ENCODE results near the gene GJA10.

Gene GJA10

GRCh38 chr6:89938014-89938413, 43.7 kb downstream of the GJA10 start:
- TF ChIP-seq, protein P1, sequence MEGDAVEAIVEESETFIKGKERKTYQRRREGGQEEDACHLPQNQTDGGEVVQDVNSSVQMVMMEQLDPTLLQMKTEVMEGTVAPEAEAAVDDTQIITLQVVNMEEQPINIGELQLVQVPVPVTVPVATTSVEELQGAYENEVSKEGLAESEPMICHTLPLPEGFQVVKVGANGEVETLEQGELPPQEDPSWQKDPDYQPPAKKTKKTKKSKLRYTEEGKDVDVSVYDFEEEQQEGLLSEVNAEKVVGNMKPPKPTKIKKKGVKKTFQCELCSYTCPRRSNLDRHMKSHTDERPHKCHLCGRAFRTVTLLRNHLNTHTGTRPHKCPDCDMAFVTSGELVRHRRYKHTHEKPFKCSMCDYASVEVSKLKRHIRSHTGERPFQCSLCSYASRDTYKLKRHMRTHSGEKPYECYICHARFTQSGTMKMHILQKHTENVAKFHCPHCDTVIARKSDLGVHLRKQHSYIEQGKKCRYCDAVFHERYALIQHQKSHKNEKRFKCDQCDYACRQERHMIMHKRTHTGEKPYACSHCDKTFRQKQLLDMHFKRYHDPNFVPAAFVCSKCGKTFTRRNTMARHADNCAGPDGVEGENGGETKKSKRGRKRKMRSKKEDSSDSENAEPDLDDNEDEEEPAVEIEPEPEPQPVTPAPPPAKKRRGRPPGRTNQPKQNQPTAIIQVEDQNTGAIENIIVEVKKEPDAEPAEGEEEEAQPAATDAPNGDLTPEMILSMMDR (IDR thresholded peaks at IDR 0.05; ENCODE audit: insufficient read depth, low read depth, low read length, missing control alignments), result no peak
- no peak overlapping the region for H3K4me3 ChIP-seq (ENCODE audit: low read depth, low read length)
- no peak for DNase-seq (ENCODE audit: low read depth)

DNA sequence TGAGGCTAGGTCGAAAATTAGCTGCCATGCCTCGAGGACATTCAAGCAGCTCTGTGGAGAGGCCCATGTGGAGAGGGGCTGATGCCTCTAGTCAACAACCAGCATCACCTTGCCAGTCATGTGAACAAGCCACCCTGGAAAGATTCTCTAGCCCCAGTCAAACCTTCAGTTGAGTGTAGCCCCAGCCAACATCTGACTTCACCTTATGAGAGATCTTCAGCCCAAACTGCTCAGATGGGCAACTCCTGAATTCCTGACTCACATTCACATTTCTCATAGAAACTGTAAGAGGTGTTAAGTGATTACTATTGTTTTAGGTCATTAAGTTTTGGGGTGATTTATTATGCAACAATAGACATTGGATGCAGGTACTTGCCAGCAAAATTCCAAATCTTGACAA, 44.9 kb downstream of the GJA10 start:
- DNase-seq (ENCODE audit: low read depth), result no peak
- no peak overlapping the region for H3K4me3 ChIP-seq (ENCODE audit: low read depth, low read length)
- TF ChIP-seq, protein P1 (IDR thresholded peaks at IDR 0.05; ENCODE audit: insufficient read depth, low read depth, low read length, missing control alignments), result no peak

GRCh38 chr6:89940225-89941027, 46.2 kb downstream of the GJA10 start:
- no peak overlapping the region for H3K4me3 ChIP-seq (ENCODE audit: low read depth, low read length)
- DNase-seq (ENCODE audit: low read depth), result peak; percentile 83
- TF ChIP-seq, protein P1 (IDR thresholded peaks at IDR 0.05; ENCODE audit: insufficient read depth, low read depth, low read length, missing control alignments), result peak; percentile 60

DNA sequence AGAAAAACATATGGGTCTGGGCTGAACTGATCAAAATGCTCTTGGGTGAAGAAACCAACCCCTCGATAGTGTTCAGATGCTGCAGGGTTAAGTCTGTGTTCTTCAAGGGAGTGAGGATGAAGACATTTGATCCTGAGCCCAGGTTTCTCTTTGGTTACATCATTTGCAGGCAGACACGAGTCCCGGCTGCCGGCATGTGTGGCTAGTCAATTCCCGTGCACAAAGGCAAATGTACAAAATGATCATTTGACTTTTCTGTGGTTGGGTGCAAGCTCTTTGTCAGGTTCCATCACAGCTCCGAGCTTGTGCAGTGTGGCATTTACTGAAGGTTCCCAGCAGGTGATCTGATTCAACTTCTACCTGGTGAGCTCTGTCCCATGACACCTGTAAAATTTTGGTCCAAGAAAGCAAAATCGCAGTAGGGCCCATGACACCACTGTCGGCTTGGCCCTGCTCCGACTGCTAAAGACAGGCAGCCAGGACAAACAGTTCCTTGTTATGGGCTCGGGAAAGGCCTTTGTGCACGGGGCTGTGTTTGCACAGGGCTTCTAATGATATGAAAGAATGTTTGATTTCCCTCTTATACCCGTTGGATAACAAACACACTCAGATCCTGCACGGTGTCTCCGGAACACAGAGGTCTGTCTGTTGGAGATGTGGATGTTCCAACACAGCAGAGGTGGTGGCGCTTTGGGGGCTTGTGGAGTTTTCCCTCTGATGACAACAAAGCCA, 46.9 kb downstream of the GJA10 start:
- TF ChIP-seq, protein P1 (IDR thresholded peaks at IDR 0.05; ENCODE audit: insufficient read depth, low read depth, low read length, missing control alignments), result no peak
- H3K4me3 ChIP-seq (ENCODE audit: low read depth, low read length), result no peak overlapping the region
- no peak for DNase-seq (ENCODE audit: low read depth)

DNA sequence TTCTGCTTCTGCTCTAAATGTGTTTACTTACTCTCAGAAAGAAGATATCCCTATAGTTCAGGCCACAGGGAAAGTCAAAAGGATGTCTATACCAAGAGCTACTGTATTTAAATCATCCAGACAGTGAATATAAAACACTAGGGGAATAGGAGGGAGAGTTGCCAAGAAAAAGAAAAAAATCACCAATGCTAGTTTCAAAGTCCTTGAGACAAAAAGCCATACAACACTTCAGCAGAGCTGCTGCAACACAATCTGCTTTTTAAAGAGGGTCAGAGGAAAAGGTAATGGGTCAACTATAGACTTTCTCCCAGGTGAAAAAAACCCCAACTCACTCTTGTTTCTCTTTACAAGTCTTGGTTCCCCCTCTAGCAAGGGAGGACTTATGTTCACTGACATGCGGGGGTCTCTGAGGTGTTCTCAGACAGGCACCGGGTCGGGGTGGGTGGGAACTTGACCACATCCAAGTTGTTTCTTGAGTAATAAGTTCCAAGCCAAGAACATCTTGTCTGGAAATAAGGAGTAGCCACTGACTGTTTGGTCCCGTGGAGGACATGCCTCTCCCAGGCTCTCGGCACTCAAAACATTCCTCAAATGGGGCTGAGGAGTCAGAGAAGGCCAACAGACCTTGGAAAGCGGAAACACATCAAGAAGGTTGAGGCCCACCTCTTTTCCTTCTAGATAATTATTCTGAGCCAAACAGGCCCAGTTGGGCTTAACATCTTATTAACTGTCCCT, 47.7 kb downstream of the GJA10 start:
- H3K4me3 ChIP-seq (ENCODE audit: low read depth, low read length), result no peak overlapping the region
- no peak for DNase-seq (ENCODE audit: low read depth)
- TF ChIP-seq, protein P1 (IDR thresholded peaks at IDR 0.05; ENCODE audit: insufficient read depth, low read depth, low read length, missing control alignments), result no peak

- TF ChIP-seq, protein P1 (IDR thresholded peaks at IDR 0.05; ENCODE audit: insufficient read depth, low read depth, low read length, missing control alignments), result no peak
- no peak for DNase-seq (ENCODE audit: low read depth)
- no peak overlapping the region for H3K4me3 ChIP-seq (ENCODE audit: low read depth, low read length)
These were observed 48.3 kb downstream of the GJA10 start for GRCh38 chr6:89942601-89943000.
